HG03175 (cell line): ENCODE results near the gene KCNG2.
"Not testable (repeated sequence)": the region's sequence is repeated elsewhere in the genome, so short reads cannot be mapped to it uniquely, and the experiment has no call there.

Experiments
- ATAC-seq: cut with Tn5 transposase; IDR thresholded peaks from one replicate; pipeline ENCODE4 v1.9.1; 2021; ENCODE audit warnings: mild to moderate bottlenecking, moderate library complexity; ENCODE audit not compliant: unreplicated experiment

KCNG2 gene

DNA sequence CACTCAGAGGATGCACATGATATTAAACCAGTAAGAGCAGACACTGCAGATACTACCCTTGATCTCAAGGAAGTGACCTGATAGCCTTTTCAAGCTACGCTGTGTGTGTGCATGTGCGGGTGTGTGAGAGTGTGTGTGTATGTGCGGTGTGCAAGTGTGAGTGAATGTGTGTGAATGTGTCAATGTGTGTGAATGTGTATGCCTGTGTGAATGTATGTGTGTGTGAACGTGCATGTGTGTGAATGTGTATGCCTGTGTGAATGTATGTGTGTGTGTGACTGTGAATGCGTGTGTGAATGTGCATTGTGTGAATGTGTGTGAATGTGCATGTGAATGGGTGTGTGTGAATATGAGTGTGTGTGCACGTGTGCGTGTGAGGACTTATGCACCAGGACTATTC, 53.8 kb downstream of the KCNG2 start:
- ATAC-seq = no peak

- no peak for ATAC-seq
Observed at GRCh38 chr18:79851950-79852349, 54.2 kb downstream of the KCNG2 start.

- no peak for ATAC-seq
Observed at GRCh38 chr18:79852561-79853302, 55.0 kb downstream of the KCNG2 start.

- no peak for ATAC-seq
Observed at GRCh38 chr18:79853303-79853992, 55.7 kb downstream of the KCNG2 start.

DNA sequence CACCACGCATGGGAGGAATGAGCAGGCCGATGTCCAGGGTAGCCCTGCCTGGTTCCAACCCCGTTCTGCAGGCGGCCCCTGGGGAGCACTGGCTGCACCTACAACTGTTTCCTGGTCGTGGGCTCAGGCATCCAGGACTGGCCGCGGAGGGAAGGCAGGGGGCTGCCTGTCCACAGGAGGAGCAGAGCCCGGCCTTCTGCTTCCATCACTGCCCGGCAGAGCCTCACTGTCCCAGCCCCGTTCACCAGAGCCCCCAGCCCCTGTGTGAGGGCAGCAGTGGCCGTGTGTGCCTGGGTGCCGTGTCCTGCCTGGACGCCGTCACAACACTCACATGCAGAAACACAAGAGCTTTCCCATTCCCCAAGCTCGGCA, 56.2 kb downstream of the KCNG2 start:
- ATAC-seq = no peak

- ATAC-seq = peak; percentile 62
Observed at GRCh38 chr18:79855147-79855933, 57.6 kb downstream of the KCNG2 start.

GRCh38 chr18:79856119-79857007, 58.6 kb downstream of the KCNG2 start:
- peak; percentile 50 for ATAC-seq

- ATAC-seq = no peak
Observed at GRCh38 chr18:79857082-79857671, 59.4 kb downstream of the KCNG2 start.

DNA sequence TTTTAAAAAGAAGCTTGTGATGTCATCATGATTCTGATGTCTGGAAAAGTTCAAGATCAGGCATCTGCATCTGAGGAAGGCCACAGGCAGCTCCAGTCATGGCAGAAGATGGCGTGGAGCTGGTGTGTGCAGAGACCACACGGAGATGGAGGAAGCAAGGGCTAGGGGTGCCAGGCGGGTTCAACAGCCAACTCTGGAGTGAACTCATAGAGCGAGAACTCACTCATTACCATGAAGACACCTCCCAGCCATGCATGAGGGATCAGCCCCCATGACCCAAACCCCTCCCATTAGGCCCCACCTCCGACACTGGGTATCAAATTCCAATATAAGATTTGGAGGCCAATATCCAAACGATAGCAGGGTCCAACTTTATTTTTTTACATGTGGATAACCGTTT, 61.6 kb downstream of the KCNG2 start:
- ATAC-seq = no peak

DNA sequence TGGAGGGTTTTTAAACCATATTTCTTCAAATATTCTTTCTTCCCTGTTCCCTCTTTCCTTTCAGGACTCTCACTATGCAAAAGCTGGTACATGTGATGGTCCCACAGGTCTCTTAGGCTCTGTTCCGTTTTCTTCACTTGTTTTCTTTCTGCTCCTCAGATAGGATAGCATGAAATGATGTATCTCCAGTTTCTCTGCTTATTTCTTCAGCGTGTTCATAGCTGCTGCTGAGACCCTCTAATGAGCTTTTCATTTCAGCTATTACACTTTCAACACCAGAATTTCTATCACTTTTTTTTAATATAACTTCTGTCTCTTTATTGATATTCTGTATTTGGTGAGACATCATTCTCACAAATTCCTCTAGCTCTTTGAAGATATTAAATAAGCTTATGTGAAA, 63.9 kb downstream of the KCNG2 start:
- ATAC-seq = no peak

- no peak for ATAC-seq
Observed at GRCh38 chr18:79862562-79862961, 64.8 kb downstream of the KCNG2 start.

DNA sequence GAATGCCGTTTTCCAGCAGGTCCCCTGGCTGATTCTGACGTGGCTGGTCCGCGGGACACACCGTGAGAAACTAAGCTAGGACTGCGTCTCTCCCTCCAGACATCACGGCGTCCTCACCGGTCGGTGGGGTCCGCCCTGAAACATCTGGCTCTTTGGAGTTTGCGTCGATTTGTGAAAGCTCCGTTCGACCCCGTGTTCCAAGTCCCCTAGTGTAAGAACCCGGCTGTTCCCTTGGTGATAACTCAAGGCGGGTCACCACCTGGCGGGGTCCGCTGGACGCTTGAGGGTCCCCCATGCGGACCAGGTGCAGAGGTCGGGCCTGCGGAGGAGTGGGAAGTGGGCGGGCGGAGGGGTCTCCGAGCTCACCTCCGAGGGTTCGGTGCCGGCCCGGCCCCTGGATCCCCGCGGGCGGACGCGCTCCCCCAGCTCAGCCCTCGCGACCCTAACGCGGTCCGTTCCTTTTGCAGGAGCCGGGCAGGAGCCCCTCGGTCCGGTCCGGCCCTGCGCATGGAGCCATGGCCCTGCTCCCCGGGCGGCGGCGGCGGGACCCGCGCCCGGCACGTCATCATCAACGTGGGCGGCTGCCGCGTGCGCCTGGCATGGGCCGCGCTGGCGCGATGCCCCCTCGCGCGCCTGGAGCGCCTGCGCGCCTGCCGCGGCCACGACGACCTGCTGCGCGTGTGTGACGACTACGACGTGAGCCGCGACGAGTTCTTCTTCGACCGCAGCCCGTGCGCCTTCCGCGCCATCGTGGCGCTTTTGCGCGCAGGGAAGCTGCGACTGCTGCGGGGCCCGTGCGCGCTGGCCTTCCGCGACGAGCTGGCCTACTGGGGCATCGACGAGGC, 65.6 kb downstream of the KCNG2 start:
- ATAC-seq = no peak

DNA sequence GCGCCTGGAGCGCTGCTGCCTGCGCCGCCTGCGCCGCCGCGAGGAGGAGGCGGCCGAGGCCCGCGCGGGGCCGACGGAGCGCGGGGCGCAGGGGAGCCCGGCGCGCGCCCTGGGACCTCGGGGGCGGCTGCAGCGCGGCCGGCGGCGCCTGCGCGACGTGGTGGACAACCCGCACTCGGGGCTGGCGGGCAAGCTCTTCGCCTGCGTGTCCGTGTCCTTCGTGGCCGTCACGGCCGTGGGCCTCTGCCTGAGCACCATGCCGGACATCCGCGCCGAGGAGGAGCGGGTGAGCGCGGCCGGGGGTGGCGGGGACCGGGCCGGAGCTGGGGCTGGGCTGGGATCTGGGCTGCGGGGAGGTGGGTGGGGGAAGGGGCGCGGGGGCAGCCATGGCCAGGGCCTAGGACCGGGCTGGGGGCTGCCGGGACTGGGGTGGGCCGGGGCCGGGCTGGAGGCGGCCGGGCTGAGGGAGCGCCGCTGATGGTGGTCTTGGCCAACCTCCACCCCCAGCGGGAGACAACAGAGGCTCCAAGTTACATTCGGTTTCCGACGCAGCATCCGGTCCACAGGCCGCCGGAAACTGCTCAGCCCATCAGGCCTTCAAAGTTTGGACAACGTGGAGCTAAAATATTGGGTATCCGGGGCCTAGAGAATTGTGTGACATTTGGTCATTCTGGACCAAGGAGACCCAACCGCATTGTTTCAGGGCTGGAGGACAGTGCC, 66.4 kb downstream of the KCNG2 start:
- ATAC-seq = no peak

GRCh38 chr18:79864955-79865354, 67.2 kb downstream of the KCNG2 start:
- ATAC-seq = not testable (repeated sequence)

GRCh38 chr18:79865951-79866350, 68.2 kb downstream of the KCNG2 start:
- not testable (repeated sequence) for ATAC-seq

DNA sequence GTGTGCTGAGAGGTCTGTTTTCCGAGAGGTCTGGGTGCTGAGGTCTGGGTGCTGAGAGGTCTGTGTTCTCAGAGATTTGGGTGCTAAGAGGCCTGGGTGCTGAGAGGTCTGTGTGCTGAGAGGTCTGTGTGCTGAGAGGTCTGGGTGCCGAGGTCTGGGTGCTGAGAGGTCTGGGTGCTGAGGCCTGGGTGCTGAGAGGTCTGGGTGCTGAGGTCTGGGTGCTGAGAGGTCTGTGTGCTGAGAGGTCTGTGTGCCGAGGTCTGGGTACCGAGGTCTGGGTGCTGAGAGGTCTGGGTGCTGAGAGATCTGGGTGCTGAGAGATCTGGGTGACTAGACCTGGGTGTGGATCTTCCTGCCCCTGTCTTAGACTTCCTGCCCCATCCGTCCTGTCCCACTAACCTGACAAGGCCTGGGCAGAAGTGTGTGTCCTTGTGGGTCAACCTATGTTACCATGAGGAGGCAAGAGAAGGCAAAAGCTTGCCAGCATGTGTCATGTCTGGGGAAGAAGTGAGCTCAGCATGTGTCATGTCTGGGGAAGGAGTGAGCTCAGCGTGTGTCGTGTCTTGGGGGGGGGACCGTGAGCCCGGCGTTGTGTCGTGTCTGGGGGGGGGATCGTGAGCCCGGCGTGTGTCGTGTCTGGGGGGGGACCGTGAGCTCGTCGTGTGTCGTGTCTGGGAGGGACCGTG, 69.3 kb downstream of the KCNG2 start:
- no peak for ATAC-seq

- no peak for ATAC-seq
Observed at GRCh38 chr18:79867666-79868065, 69.9 kb downstream of the KCNG2 start.

DNA sequence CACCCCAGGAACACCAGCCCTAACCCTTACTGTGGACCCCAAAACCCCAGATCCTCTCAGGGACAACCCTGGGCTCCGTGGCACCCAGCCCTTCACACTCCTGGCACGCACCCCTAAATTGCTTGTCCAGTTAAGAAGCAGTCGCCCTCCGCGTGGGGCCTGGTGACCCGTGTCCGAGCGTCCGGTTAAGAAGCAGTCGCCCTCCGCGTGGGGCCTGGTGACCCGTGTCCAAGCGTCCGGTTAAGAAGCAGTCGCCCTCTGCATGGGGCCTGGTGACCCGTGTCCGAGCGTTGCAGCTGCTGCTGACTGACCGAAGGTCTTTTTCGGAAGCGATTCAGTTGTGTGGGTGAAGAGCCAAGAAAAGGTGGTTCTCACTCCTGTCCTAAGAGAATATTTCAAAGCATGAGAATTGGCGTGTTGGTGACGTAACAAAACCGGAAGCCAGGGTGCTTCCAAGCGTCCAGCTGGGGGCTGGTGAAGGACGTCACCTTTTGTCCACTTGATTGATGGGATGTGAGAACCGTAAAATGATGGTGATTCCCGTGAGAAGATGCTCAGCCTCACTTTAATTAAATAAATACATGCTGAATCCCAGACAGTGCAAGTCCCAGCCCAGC, 70.5 kb downstream of the KCNG2 start:
- no peak for ATAC-seq
